ENCODE data around the gene FLAD1.

The FLAD1 gene

DNA sequence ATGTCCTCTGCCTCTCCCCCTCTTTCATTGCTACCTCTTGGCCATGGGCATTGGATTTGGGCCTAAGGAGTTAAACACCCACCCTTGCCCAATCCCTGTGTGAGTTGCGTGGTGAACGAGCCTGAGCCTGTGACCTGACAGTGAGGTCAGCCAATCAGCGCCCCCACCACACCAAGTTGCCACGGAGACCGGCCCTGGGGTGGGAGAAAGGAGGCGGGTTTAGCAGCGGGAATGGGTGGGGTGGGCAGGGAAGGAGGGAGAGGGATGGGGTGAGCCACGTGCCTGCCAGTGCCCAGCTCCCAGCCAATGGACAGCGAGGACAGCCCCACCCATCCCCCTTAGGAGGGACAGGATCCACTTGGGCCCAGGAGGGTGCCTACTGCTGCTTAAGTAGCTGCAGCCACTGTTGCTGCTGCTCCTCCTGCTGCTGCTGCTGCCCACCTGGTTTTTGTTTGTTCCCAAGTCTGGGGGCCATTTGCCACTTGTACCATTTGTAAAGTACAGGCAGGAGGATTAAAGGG, 28.9 kb downstream of the FLAD1 start:
- H4K20me1 ChIP-seq (ENCODE audit: insufficient read depth, low read length, poor library complexity, severe bottlenecking), result no peaks in the 10 kb centered on the region

DNA sequence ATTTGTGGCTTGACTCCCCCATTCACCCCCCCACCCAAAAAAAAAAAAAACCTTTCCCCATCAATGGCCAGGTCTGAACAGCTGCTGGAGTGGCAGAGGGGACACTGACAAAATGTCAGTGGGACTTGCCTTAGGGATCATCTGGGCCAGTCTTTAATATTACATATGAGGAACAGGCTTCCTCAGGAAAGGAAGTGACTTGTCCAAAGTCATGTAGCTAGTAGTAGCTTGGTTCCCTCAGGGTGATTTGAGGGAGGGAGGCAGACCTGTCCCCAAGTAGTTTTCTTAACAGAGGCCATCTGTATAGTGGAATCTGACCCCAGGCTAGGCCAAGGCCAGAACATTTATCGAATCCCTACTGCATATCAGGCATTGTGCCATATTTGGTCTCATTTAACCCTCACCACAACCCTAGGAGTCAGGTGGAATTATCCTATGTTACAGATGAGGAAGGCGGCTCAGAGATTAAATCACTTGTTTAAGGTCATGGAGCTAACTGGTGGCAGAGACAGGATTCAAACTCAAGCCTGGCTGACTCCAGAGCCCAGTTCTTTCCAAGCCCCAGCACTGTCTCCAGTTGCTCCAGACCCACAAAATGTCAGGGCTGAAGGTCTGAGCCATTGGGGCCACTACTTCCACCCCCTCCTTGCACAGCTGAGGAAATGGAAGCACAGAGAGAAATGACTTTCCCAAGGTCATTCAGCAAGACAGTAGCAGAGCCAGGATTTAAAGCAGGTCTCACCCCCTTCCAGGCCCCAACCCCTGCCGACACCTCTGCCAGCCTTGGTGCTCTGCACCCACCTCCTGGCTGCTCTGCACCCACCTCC, 29.8 kb downstream of the FLAD1 start:
- no peaks in the 10 kb centered on the region for H3F3A ChIP-seq (ENCODE audit: low read depth)
- H4K20me1 ChIP-seq (ENCODE audit: insufficient read depth, low read length, poor library complexity, severe bottlenecking), result no peaks in the 10 kb centered on the region
- peak overlapping the region; percentile 49 for H3K4me2 ChIP-seq (ENCODE audit: low read depth, low read length, poor library complexity, severe bottlenecking)
- H3K36me3 ChIP-seq (ENCODE audit: insufficient read depth, low read length), result no peaks in the 10 kb centered on the region
- H3K9me3 ChIP-seq (ENCODE audit: insufficient read depth, low read depth, low read length), result no peaks in the 10 kb centered on the region
- no peaks in the 10 kb centered on the region for H3K79me2 ChIP-seq (ENCODE audit: insufficient read depth, low read length)
- no peak overlapping the region for H3K4me3 ChIP-seq (ENCODE audit: low read length, poor library complexity, severe bottlenecking)
- H3K27me3 ChIP-seq (ENCODE audit: insufficient read depth, low read length, poor library complexity, severe bottlenecking), result no peaks in the 10 kb centered on the region
- no peaks in the 10 kb centered on the region for H3K9me2 ChIP-seq (replicated peaks; ENCODE audit: low read depth, low read length)
- TF ChIP-seq, protein P1, sequence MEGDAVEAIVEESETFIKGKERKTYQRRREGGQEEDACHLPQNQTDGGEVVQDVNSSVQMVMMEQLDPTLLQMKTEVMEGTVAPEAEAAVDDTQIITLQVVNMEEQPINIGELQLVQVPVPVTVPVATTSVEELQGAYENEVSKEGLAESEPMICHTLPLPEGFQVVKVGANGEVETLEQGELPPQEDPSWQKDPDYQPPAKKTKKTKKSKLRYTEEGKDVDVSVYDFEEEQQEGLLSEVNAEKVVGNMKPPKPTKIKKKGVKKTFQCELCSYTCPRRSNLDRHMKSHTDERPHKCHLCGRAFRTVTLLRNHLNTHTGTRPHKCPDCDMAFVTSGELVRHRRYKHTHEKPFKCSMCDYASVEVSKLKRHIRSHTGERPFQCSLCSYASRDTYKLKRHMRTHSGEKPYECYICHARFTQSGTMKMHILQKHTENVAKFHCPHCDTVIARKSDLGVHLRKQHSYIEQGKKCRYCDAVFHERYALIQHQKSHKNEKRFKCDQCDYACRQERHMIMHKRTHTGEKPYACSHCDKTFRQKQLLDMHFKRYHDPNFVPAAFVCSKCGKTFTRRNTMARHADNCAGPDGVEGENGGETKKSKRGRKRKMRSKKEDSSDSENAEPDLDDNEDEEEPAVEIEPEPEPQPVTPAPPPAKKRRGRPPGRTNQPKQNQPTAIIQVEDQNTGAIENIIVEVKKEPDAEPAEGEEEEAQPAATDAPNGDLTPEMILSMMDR (conservative IDR thresholded peaks at IDR 0.05; ENCODE audit: low read length), result no peak
- TF ChIP-seq EZH2phosphoT487 (IDR thresholded peaks at IDR 0.05; ENCODE audit: borderline replicate concordance), result no peak
- no peak overlapping the region for H2AFZ ChIP-seq (ENCODE audit: low read length)
- H3K4me1 ChIP-seq (ENCODE audit: insufficient read depth, low read length, poor library complexity, severe bottlenecking), result peaks cover 51% of the 10 kb centered on the region
- H3K9ac ChIP-seq (ENCODE audit: low read depth, low read length, poor library complexity, severe bottlenecking), result peak overlapping the region; percentile 28

More for the DNA sequence above, 28.9 kb downstream of the FLAD1 start:
- Histone ChIP-seq H3K27me3 (ENCODE audit: insufficient read depth, low read length, poor library complexity, severe bottlenecking) (no peaks in the 10 kb centered on the region), H3K4me2 (ENCODE audit: low read depth, low read length, poor library complexity, severe bottlenecking) (peak overlapping the region; percentile 49), H3K36me3 (ENCODE audit: insufficient read depth, low read length) (no peaks in the 10 kb centered on the region), H3K9me2 (replicated peaks; ENCODE audit: low read depth, low read length) (no peaks in the 10 kb centered on the region), H3F3A (ENCODE audit: low read depth) (no peaks in the 10 kb centered on the region), H3K79me2 (ENCODE audit: insufficient read depth, low read length) (no peaks in the 10 kb centered on the region), H3K4me3 (ENCODE audit: low read length, poor library complexity, severe bottlenecking) (no peak overlapping the region), H3K9ac (ENCODE audit: low read depth, low read length, poor library complexity, severe bottlenecking) (peak overlapping the region; percentile 28), H3K4me1 (ENCODE audit: insufficient read depth, low read length, poor library complexity, severe bottlenecking) (peaks cover 47% of the 10 kb centered on the region), H3K9me3 (ENCODE audit: insufficient read depth, low read depth, low read length) (no peaks in the 10 kb centered on the region), H2AFZ (ENCODE audit: low read length) (no peak overlapping the region)
- no peak for TF ChIP-seq EZH2phosphoT487 (IDR thresholded peaks at IDR 0.05; ENCODE audit: borderline replicate concordance)
- TF ChIP-seq, protein P1 (conservative IDR thresholded peaks at IDR 0.05; ENCODE audit: low read length), result no peak

DNA sequence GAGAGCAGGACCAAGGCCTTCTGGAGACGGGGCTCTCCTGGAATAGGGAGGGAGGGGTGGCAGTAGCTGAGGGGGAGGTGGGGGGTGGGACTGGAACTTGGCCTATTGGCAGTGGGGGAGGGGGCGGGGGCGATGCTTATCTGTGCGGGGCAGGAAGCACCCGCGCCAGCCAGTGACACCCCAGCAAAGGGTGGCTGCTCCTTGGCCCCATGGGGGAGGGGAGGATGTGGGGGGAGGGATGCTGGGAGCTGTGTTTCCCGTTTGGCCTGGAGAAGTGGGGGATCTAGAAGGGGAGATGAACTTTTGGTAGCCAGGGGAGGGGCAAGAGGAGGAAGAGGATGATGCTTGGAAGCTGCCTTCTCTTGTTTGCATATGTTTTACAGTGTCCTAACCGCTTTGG, 30.5 kb downstream of the FLAD1 start:
- Histone ChIP-seq H3K4me2 (ENCODE audit: low read depth, low read length, poor library complexity, severe bottlenecking) (peak overlapping the region; percentile 18), H3K9me3 (ENCODE audit: insufficient read depth, low read depth, low read length) (no peaks in the 10 kb centered on the region), H3F3A (ENCODE audit: low read depth) (no peaks in the 10 kb centered on the region), H3K27me3 (ENCODE audit: insufficient read depth, low read length, poor library complexity, severe bottlenecking) (no peaks in the 10 kb centered on the region), H3K79me2 (ENCODE audit: insufficient read depth, low read length) (no peaks in the 10 kb centered on the region), H2AFZ (ENCODE audit: low read length) (no peak overlapping the region), H3K9ac (ENCODE audit: low read depth, low read length, poor library complexity, severe bottlenecking) (peak overlapping the region; percentile 22), H3K4me1 (ENCODE audit: insufficient read depth, low read length, poor library complexity, severe bottlenecking) (peaks cover 49% of the 10 kb centered on the region), H3K9me2 (replicated peaks; ENCODE audit: low read depth, low read length) (no peaks in the 10 kb centered on the region), H4K20me1 (ENCODE audit: insufficient read depth, low read length, poor library complexity, severe bottlenecking) (no peaks in the 10 kb centered on the region), H3K4me3 (ENCODE audit: low read length, poor library complexity, severe bottlenecking) (no peak overlapping the region), H3K36me3 (ENCODE audit: insufficient read depth, low read length) (no peaks in the 10 kb centered on the region)
- no peak for TF ChIP-seq EZH2phosphoT487 (IDR thresholded peaks at IDR 0.05; ENCODE audit: borderline replicate concordance)
- TF ChIP-seq, protein P1 (conservative IDR thresholded peaks at IDR 0.05; ENCODE audit: low read length), result no peak
